Thyroid gland (tissue), 4 donors: Measurements from ENCODE around the gene LEF1.

Source experiments
- CTCF ChIP-seq, 6 experiments: fragments of 200-600 bp in 3 of 6; fragments of 450-650 bp in 3 of 6; sonication (generic) in 3 of 6; IDR thresholded peaks; one replicate each; pipeline ENCODE4 v1.5.1; 2016 to 2019; ENCODE audit warnings: antibody characterized with exemption in 6 of 6, mild to moderate bottlenecking in 2 of 6, inconsistent platforms in 1 of 6, moderate library complexity in 1 of 6
- POLR2A ChIP-seq, 2 donors: fragments of 450-650 bp; IDR thresholded peaks; one replicate each; pipeline ENCODE4 v1.6.1; 2017; ENCODE audit warnings: antibody characterized with exemption in 2 of 2, mild to moderate bottlenecking in 2 of 2, moderate library complexity in 1 of 2

GRCh38 chr4:108055787-108056186, 112.9 kb downstream of the LEF1 start:
- TF ChIP-seq CTCF (IDR thresholded peaks at IDR 0.05) (no peak), POLR2A (IDR thresholded peaks at IDR 0.05) (no peak)
